Measurements from ENCODE around the gene SF3B3. TPM values are rescaled to one million over a fixed set of nuclear protein-coding genes. Genes with fewer than 3 reads are reported as not detected.

Gene SF3B3
- polyA plus RNA-seq, 1 donor (not counting 4 experiments of a cell fraction or from before 2014, with no cell fraction given) = 142 TPM

- no peaks in the 10 kb centered on the region for H3K9me3 ChIP-seq (ENCODE audit: control insufficient read depth, low read depth, low read length)
- H4K20me1 ChIP-seq (ENCODE audit: control insufficient read depth, extremely low read depth, insufficient read depth, low read length) = peaks cover 20% of the 10 kb centered on the region
- H3K4me2 ChIP-seq (ENCODE audit: control insufficient read depth, extremely low read depth, insufficient read depth, low read depth, low read length) = peak overlapping the region; percentile 67
- peak overlapping the region in 1 of 3 experiments; percentile 3 for H3K4me3 ChIP-seq (ENCODE audit: control insufficient read depth in 2 of 3, extremely low read depth in 1 of 3, insufficient read depth in 2 of 3, low read depth in 1 of 3, low read length in 3 of 3)
- no peak overlapping the region for H2AFZ ChIP-seq (ENCODE audit: control insufficient read depth, low read length)
- no peak for DNase-seq (ENCODE audit: low read depth, low spot score)
- dilution Hi-C loops (cut with MboI; ENCODE audit: extremely low pct_ligation_motif_present, low sequenced_read_pairs) = no loop called here
- no peak for TF ChIP-seq CTCF (optimal IDR thresholded peaks at IDR 0.05 in 1 of 3, IDR thresholded peaks at IDR 0.05 in 1 of 3, conservative IDR thresholded peaks at IDR 0.05 in 1 of 3; ENCODE audit: extremely low read depth in 1 of 3, insufficient read depth in 2 of 3, low read length in 3 of 3)
- TF ChIP-seq EZH2 (IDR thresholded peaks at IDR 0.05; ENCODE audit: low read length) = no peak
- H3K4me1 ChIP-seq (ENCODE audit: control insufficient read depth, extremely low read depth, insufficient read depth, low read length) = peaks cover 30% of the 10 kb centered on the region
- peaks cover 6 to 28% of the 10 kb centered on the region in 2 experiments for H3K36me3 ChIP-seq (ENCODE audit: control insufficient read depth in 2 of 2, extremely low read depth in 1 of 2, insufficient read depth in 2 of 2, low read length in 2 of 2)
- no peaks in the 10 kb centered on the region for H3K27me3 ChIP-seq (ENCODE audit: control insufficient read depth, extremely low read depth, insufficient read depth, low read length)
- H3K79me2 ChIP-seq (ENCODE audit: control insufficient read depth, insufficient read depth, low read length) = peaks cover 87% of the 10 kb centered on the region
- FAIRE-seq = no peak
- no peak overlapping the region for H3K9ac ChIP-seq (ENCODE audit: control insufficient read depth, extremely low read depth, insufficient read depth, low read length)
- H3K9me1 ChIP-seq (ENCODE audit: control insufficient read depth, extremely low read depth, insufficient read depth, low read length) = no peaks in the 10 kb centered on the region
- no peak overlapping the region for H3K27ac ChIP-seq (ENCODE audit: control insufficient read depth, insufficient read depth, low read length)
These were observed 2.8 kb downstream of the SF3B3 start for GRCh38 chr16:70526403-70526802.

GRCh38 chr16:70527315-70527996 is 3.8 kb downstream of the SF3B3 start:
- TF ChIP-seq CTCF (optimal IDR thresholded peaks at IDR 0.05 in 1 of 3, IDR thresholded peaks at IDR 0.05 in 1 of 3, conservative IDR thresholded peaks at IDR 0.05 in 1 of 3; ENCODE audit: extremely low read depth in 1 of 3, insufficient read depth in 2 of 3, low read length in 3 of 3) (no peak), EZH2 (IDR thresholded peaks at IDR 0.05; ENCODE audit: low read length) (no peak)
- H3K27me3 ChIP-seq (ENCODE audit: control insufficient read depth, extremely low read depth, insufficient read depth, low read length) = no peaks in the 10 kb centered on the region
- H3K4me2 ChIP-seq (ENCODE audit: control insufficient read depth, extremely low read depth, insufficient read depth, low read depth, low read length) = no peak overlapping the region
- no peak overlapping the region for H3K4me3 ChIP-seq (ENCODE audit: control insufficient read depth in 2 of 3, extremely low read depth in 1 of 3, insufficient read depth in 2 of 3, low read depth in 1 of 3, low read length in 3 of 3)
- H3K9me3 ChIP-seq (ENCODE audit: control insufficient read depth, low read depth, low read length) = no peaks in the 10 kb centered on the region
- H3K36me3 ChIP-seq (ENCODE audit: control insufficient read depth in 2 of 2, extremely low read depth in 1 of 2, insufficient read depth in 2 of 2, low read length in 2 of 2) = peaks cover 12 to 31% of the 10 kb centered on the region in 2 experiments
- H3K4me1 ChIP-seq (ENCODE audit: control insufficient read depth, extremely low read depth, insufficient read depth, low read length) = peaks cover 25% of the 10 kb centered on the region
- peaks cover 20% of the 10 kb centered on the region for H4K20me1 ChIP-seq (ENCODE audit: control insufficient read depth, extremely low read depth, insufficient read depth, low read length)
- H3K9ac ChIP-seq (ENCODE audit: control insufficient read depth, extremely low read depth, insufficient read depth, low read length) = no peak overlapping the region
- no peaks in the 10 kb centered on the region for H3K9me1 ChIP-seq (ENCODE audit: control insufficient read depth, extremely low read depth, insufficient read depth, low read length)
- H3K79me2 ChIP-seq (ENCODE audit: control insufficient read depth, insufficient read depth, low read length) = peaks cover 88% of the 10 kb centered on the region
- FAIRE-seq (no peak), DNase-seq (ENCODE audit: low read depth, low spot score) (no peak)
- dilution Hi-C loops (cut with MboI; ENCODE audit: extremely low pct_ligation_motif_present, low sequenced_read_pairs) = no loop called here
- H3K27ac ChIP-seq (ENCODE audit: control insufficient read depth, insufficient read depth, low read length) = no peak overlapping the region
- H2AFZ ChIP-seq (ENCODE audit: control insufficient read depth, low read length) = no peak overlapping the region
